Suppressor macrophage treated with lipopolysaccharide for 1 hour (primary cell): ENCODE data around the gene FOXP1.
A peak's percentile ranks its signal among the peaks of the same experiment; 100 is the strongest.
"Not testable (repeated sequence)": the region's sequence is repeated elsewhere in the genome, so short reads cannot be mapped to it uniquely, and the experiment has no call there.

Experiments
- DNase-seq, 3 donors: peaks; one replicate each; pipeline ENCODE4 v3.0.0-alpha.2; 2020 to 2022

FOXP1 gene

GRCh38 chr3:70985572-70985971 lies 598.0 kb downstream of the FOXP1 start:
- DNase-seq: no peak

DNA sequence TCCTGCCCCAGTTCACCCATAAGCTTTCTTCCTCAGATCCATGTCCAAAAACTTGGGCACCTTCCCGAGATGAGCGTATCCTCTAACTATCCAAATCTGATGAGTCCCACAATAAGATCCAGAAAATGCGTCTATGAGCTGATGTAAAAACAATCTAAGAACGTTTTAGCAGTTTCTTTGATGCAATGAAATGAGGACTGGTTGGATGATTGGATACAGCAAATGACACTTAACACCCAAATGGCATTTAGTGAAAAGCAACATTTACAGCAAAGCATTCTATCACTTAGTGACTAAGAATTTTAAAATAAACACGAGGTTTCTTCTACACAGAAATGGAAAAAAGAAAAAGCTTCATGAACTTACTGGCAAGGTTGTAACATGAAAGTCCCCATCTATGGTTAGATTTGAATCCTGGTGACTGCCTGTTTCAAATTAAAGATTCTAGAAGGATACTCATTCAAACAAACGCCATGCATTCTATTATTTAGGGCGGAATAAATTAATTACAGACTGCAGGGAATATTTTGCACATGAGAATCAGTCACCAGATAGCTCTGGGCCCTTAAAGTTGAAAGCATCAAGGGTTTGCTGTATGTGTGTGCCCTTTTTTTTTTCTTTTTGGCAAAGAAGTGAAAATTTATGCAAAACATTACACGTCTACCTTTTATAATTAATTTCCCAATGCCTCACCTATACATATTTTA lies 598.6 kb downstream of the FOXP1 start:
- no peak for DNase-seq

DNA sequence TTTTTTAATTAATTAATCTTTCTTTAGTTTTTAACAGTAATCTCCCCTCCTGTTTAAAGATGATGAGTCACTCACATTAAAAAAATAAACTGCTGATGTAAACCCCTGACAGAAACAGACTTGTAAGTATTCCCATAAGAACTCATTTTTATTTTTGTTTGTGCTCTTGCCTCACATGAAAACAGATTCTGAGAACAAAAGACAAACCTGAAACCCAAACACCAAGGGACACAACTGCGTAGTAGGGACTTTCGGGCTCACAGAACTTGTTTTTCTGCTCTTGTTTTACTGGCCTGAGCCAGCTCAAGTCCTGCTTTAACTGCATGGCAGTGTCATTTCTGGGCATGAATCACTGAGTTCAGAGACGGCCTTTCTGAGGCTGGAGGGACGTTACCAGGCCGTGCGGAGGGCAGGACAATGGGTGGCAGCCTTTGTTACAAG lies 600.8 kb downstream of the FOXP1 start:
- peak; percentile 55 to 77 (median 60) for DNase-seq

GRCh38 chr3:70982284-70982683 lies 601.2 kb downstream of the FOXP1 start:
- DNase-seq: peak in 1 of 3 donors; percentile 15

DNA sequence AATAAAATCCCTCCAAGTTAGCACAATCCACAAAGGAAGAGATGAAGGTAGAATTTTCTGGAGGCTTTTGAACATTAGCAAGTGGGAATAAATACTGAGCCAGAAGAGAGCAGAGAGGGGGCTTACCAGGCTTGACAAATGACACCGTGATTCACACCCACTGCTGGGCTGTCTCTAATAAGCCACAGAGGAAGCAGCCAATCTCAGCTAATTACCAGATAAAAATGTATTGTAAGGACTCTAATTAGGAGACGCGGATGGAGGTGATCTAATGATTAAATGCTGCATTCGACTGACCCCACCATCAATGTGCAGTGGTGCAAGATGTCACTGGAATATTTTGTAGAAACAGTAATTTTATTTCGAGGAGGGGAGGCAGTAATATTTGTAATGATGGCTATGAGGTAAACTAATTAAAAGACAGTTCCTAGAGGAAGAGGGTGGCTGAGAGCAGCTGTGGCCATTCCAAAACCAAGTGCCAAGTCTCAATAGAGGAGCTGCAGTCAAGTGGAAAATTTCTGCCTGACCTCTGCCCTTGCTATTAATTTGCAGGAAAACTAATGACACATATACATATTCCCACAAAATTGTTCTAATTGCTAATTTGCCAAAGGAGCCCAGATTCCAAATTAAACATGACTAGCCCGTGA lies 602.2 kb downstream of the FOXP1 start:
- peak in 1 of 3 donors; percentile 9 for DNase-seq

DNA sequence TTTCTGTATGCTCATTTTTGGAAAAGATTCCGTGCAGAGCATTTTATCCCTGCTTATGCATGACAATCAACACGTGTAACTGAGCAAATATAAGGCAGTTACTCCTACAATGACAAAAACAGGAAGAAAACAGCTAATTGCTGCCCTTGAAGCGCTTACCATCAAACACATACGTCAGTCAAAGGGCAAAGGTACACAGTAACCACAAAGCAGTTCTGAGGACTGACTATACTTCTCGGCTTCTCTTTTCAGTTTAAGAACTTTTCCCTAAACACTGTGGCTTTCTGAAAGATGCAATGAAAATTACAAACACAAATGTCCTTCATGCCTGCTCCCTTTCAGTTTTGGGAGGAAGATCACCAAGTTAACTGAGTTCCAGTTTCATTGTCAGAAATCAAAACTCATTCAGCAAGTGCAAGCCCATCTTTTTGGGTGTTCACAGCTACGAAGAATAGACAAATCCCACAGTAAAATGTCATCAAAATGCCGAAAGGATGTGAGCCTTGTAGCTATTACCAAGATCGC lies 602.8 kb downstream of the FOXP1 start:
- no peak for DNase-seq

- DNase-seq: no peak
Measured at GRCh38 chr3:70979983-70980645, 603.4 kb downstream of the FOXP1 start.

DNA sequence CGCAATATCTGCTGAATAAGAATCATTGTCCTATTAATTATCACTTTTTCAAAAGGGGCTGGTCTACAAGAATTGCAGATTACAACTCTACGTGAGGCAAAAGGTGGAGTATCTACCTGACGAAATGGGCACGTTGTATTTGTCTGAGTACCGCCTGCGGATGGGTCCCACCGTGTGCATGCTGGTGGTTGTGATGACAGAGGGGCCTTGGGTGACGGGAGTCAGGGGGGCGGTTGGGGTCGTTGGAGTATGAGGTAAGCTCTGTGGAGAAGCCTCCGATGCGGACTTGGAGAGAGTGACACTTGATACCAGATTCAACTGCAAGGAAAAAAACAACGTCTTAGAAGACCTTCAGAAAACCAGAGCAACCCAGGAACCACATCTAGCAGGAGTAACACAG lies 605.8 kb downstream of the FOXP1 start:
- DNase-seq: no peak

DNA sequence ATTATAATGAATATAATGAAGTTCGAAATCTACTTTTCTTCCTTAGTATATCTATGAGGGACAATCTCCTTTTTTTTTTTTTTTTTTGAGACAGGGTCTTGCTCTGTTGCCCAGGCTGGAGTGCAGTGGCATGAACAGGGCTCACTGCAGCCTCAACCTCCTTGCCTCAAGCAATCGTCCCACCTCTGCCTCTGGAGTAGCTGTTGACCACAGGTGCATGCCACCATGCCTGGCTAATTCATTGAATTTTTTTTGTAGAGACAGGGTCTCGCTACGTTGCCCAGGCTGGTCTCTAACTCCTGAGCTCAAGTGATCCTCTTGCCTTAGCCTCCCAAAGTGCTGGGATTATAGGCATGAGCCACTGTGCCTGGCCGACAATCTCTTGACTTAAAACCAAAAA lies 607.5 kb downstream of the FOXP1 start:
- not testable (repeated sequence) for DNase-seq

DNA sequence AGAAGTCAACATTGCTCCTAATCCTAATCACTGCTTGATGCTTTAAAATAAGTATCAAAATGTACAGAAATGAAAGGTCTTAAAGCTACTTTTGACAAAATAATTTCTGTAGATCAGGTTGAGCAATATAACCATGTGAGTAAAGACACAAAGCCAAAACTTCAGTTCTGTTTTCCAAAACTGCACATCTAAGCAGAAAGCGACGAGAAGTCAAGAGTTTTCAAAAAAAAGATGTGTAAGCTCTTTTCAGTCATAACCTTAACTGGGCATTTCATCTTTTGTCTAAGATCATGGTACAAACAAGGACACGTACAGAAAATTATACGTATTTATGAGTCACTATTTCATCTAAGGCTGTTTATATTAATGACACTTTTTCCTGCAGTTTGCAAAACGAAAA lies 608.8 kb downstream of the FOXP1 start:
- DNase-seq: peak; percentile 49 to 84 (median 74)

GRCh38 chr3:70973558-70973957 lies 610.0 kb downstream of the FOXP1 start:
- DNase-seq: peak; percentile 53 to 82 (median 69)

DNA sequence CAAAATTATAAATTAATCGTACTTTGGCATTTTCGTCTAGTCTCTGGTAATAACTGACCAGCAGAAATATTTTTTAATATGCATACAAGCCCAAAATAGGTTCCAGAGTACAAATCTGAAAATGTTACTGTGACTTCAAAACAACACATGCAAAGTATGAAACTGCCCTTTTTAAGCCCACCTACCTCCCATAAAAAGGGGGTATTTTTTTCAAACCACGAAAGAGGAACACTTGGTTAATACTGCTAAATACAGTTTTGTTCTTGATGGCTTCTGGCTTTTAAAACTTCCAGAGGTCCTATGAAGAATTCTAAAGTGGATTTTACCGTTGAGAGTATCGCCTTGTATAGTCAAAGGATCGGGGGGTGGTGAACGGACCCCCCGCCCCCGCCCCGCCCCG lies 610.7 kb downstream of the FOXP1 start:
- no peak for DNase-seq

DNA sequence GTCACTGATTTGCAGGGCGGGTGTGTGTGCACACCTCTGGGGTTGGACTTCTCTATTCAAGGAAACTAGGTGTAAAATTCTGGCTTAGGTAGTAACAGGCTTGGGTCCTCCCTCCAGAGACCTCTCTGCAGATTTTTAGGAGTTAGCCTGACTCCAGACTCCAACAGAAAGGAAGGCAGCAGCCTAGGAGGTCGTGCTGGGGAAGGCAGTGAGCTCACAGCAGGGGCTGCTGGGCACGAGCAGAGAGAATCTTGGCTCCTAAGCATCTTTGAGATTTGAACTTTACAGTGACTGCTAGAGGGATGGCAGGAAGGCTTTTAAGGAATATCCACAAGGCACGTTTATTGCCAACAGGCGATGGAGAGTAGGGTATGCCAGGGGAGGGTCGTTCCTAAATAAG lies 612.6 kb downstream of the FOXP1 start:
- no peak for DNase-seq

GRCh38 chr3:70970171-70970570 lies 613.4 kb downstream of the FOXP1 start:
- no peak for DNase-seq

- no peak for DNase-seq
Measured at GRCh38 chr3:70963431-70964275, 619.9 kb downstream of the FOXP1 start.

GRCh38 chr3:70959506-70960291 lies 623.8 kb downstream of the FOXP1 start:
- DNase-seq: no peak

GRCh38 chr3:70952033-70952747 lies 631.3 kb downstream of the FOXP1 start:
- DNase-seq: no peak

GRCh38 chr3:70951316-70951715 lies 632.2 kb downstream of the FOXP1 start:
- no peak for DNase-seq

GRCh38 chr3:70947579-70947978 lies 635.9 kb downstream of the FOXP1 start:
- no peak for DNase-seq

GRCh38 chr3:70943886-70944285 lies 639.6 kb downstream of the FOXP1 start:
- no peak for DNase-seq

GRCh38 chr3:70933105-70933810 lies 650.3 kb downstream of the FOXP1 start:
- peak in 1 of 3 donors; percentile 14 for DNase-seq
